ENCODE results near the gene ACAA1.
"Not testable (repeated sequence)": the region's sequence is repeated elsewhere in the genome, so short reads cannot be mapped to it uniquely, and the experiment has no call there.

The ACAA1 gene

GRCh38 chr3:38136393-38136776 lies 542 bp downstream of the ACAA1 start:
- Mint-ChIP-seq H3K27ac (peak overlapping the region; percentile 98), H3K4me1 (ENCODE audit: low read depth) (peaks cover 82% of the 10 kb centered on the region), H3K9me3 (no peaks in the 10 kb centered on the region), H3K4me3 (peak overlapping the region; percentile 96), H3K27me3 (no peaks in the 10 kb centered on the region), H3K36me3 (ENCODE audit: low read depth) (peaks cover 76% of the 10 kb centered on the region)
- intact Hi-C loops (cut with micrococcal nuclease) = loop anchor here (5.0 kb wide), 2 partner anchors 211 to 1246 kb away; partner anchors contain the start of genes SLC25A38 and XYLB

- H3K36me3 Mint-ChIP-seq (ENCODE audit: low read depth) = peaks cover 76% of the 10 kb centered on the region
- H3K27me3 Mint-ChIP-seq = not testable (repeated sequence)
These were observed 1.2 kb downstream of the ACAA1 start for GRCh38 chr3:38135621-38136277.

GRCh38 chr3:38134517-38135143 lies 2.3 kb downstream of the ACAA1 start:
- H3K27me3 Mint-ChIP-seq, H3K27ac Mint-ChIP-seq, H3K9me3 Mint-ChIP-seq, H3K4me3 Mint-ChIP-seq: not testable (repeated sequence)
- intact Hi-C loops (cut with micrococcal nuclease) = loop anchor here (5.0 kb wide), 3 partner anchors 98 to 1248 kb away; partner anchors contain the start of genes SLC25A38 and XYLB
- Mint-ChIP-seq H3K4me1 (ENCODE audit: low read depth) (peaks cover 78% of the 10 kb centered on the region), H3K36me3 (ENCODE audit: low read depth) (peaks cover 81% of the 10 kb centered on the region)

More at GRCh38 chr3:38135621-38136277, 1.2 kb downstream of the ACAA1 start:
- peak overlapping the region; percentile 98 for H3K27ac Mint-ChIP-seq
- H3K4me3 Mint-ChIP-seq = peak overlapping the region; percentile 96
- peaks cover 82% of the 10 kb centered on the region for H3K4me1 Mint-ChIP-seq (ENCODE audit: low read depth)
- not testable (repeated sequence) for H3K9me3 Mint-ChIP-seq
- intact Hi-C loops (cut with micrococcal nuclease) = loop anchor here (5.0 kb wide), 2 partner anchors 212 to 1247 kb away; partner anchors contain the start of genes SLC25A38 and XYLB

DNA sequence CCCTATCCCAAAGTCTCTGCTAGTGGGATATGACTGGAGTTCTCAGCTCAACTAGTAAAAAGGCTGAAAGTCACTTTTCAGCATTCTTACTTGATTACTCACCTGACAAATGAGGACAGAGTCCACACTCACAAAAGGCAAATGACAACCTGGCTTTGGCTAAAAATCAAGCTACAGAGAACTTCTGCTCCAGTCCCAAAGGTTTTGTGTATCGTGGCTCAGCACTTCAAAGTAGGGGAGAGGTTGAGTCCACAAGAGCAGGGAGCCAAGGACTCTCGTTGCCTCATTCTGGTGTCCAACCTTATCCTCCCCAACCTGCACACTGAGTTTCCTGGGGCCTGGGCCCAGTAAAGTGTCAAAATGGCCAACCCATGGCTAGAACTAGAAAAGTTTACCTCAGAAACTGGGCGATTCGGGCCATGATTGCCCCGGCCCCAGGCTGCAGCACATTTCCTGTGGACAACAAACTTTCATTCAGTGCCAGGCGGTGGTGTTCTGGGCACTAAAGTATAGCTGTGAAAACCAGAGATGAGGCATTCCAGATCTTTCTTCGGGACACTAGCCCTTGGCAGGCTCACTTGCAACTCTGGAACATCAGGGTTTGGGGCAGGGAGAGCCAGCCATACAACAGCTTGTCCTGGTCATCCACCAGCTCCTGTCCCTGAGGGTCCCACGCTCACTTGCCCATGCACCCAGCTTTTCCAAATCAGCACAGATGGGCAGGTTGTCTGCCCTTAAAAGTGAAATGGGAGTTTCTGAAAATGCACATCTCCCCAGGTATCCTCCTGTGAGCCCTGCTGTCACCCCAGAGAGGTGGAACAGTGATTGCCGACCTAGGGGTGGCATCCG lies 3.1 kb downstream of the ACAA1 start:
- intact Hi-C loops (cut with micrococcal nuclease) = loop anchor here (5.0 kb wide), 1 partner anchor 99 kb away; no protein-coding TSS in a partner anchor
- H3K4me3 Mint-ChIP-seq = no peak overlapping the region

GRCh38 chr3:38133209-38133556 lies 3.7 kb downstream of the ACAA1 start:
- Mint-ChIP-seq H3K27me3 (no peaks in the 10 kb centered on the region), H3K9me3 (no peaks in the 10 kb centered on the region), H3K36me3 (ENCODE audit: low read depth) (peaks cover 88% of the 10 kb centered on the region), H3K4me1 (ENCODE audit: low read depth) (peaks cover 83% of the 10 kb centered on the region), H3K4me3 (no peak overlapping the region), H3K27ac (no peak overlapping the region)
- intact Hi-C loops (cut with micrococcal nuclease) = loop anchor here (5.0 kb wide), 1 partner anchor 99 kb away; no protein-coding TSS in a partner anchor

More for the DNA sequence above, 3.1 kb downstream of the ACAA1 start:
- Mint-ChIP-seq H3K27ac (no peak overlapping the region), H3K9me3 (no peaks in the 10 kb centered on the region), H3K27me3 (no peaks in the 10 kb centered on the region), H3K4me1 (ENCODE audit: low read depth) (peaks cover 83% of the 10 kb centered on the region), H3K36me3 (ENCODE audit: low read depth) (peaks cover 88% of the 10 kb centered on the region)

DNA sequence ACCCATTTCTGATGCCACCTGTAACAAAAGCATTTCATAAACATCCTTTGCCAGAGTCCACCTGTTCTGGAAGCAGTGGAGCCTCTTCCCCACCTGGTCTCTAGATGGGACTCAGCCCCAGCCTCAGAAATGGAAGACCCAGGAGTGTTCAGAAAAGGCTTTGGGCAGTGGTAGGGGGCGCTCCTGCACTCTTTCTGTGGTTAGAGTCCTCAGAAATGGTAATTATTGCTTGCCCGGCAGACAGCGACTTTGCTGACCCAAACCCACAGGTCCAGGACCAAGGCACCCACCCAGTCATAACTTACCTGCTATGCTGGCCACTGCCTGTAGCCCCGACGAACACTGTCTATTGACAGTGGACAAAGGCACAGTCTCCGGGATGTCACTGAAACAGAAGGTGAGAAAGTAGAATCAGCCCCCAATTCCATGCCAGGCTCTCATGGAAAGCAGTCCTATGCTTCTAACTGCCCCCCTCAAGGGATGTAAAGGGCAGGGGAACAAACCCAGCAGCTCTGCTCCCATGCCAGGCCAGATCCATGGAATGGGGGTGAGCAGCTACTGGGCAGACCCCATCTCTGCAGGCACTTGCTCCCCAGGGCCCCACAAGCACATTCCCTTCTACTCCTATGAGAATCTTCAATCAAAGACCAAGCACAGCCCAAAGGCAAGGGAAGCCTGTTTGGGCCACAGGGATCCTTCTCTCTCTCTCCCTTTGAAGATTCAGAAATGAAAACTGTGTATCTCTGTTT lies 5.1 kb downstream of the ACAA1 start:
- Mint-ChIP-seq H3K4me1 (ENCODE audit: low read depth) (peaks cover 80% of the 10 kb centered on the region), H3K27ac (no peak overlapping the region), H3K9me3 (no peaks in the 10 kb centered on the region), H3K36me3 (ENCODE audit: low read depth) (peaks cover 95% of the 10 kb centered on the region), H3K4me3 (no peak overlapping the region), H3K27me3 (no peaks in the 10 kb centered on the region)
- intact Hi-C loops (cut with micrococcal nuclease) = loop anchor here (5.0 kb wide), 1 partner anchor 101 kb away; no protein-coding TSS in a partner anchor

DNA sequence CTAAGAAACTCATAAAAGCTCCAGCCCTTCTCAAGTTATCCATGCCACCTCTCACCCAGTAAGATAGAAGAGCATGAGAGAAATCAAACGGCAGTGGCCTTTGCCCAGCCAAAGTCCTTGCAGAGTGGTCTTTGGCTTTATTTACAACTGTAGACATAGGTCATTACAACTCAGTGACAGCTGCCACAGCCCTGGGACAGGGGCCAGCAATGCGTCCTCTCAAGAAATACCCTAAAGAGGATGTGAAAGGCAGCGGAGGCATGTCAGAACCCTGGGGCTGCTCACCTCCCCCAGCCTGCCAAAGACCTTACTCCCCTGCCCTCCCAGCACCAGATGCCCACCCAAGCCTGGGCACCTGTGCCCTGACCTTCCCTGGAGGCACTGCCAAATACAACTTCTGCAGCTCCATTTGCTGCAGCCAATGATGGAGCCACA lies 6.3 kb downstream of the ACAA1 start:
- H3K27ac Mint-ChIP-seq = no peak overlapping the region

DNA sequence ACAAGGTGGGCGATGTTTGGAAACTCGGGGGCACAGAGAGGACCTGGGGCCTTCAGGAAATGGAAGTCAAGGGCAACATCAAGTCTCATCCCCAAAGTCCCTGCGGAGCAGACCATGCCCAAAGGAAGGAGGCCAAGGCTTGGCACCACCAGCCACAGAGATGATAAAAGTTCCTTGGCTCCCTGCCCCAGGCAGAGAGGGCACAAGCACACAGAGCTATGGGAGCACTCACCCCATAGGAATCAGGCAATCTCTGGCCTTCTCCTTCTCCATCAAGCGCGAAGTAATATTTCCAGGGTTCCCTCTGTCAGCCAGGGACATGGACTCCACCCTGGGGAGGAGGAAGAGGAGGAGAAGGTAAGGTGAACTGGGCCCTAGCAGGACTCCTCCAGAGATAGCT lies 7.9 kb downstream of the ACAA1 start:
- Mint-ChIP-seq H3K4me3 (no peak overlapping the region), H3K36me3 (ENCODE audit: low read depth) (peaks cover 100% of the 10 kb centered on the region), H3K4me1 (ENCODE audit: low read depth) (peaks cover 57% of the 10 kb centered on the region), H3K9me3 (no peaks in the 10 kb centered on the region), H3K27ac (no peak overlapping the region), H3K27me3 (no peaks in the 10 kb centered on the region)
- intact Hi-C loops (cut with micrococcal nuclease) = no loop called here

More for the DNA sequence above, 6.3 kb downstream of the ACAA1 start:
- H3K4me1 Mint-ChIP-seq (ENCODE audit: low read depth) = peaks cover 71% of the 10 kb centered on the region
- H3K9me3 Mint-ChIP-seq = no peaks in the 10 kb centered on the region
- intact Hi-C loops (cut with micrococcal nuclease) = loop anchor here (5.0 kb wide), 1 partner anchor 102 kb away; no protein-coding TSS in a partner anchor
- no peaks in the 10 kb centered on the region for H3K27me3 Mint-ChIP-seq
- no peak overlapping the region for H3K4me3 Mint-ChIP-seq
- H3K36me3 Mint-ChIP-seq (ENCODE audit: low read depth) = peaks cover 98% of the 10 kb centered on the region

GRCh38 chr3:38128303-38128655 lies 8.6 kb downstream of the ACAA1 start:
- Mint-ChIP-seq H3K4me1 (ENCODE audit: low read depth) (peaks cover 49% of the 10 kb centered on the region), H3K27me3 (no peaks in the 10 kb centered on the region), H3K4me3 (no peak overlapping the region), H3K36me3 (ENCODE audit: low read depth) (peaks cover 100% of the 10 kb centered on the region), H3K27ac (no peak overlapping the region), H3K9me3 (no peaks in the 10 kb centered on the region)
- intact Hi-C loops (cut with micrococcal nuclease) = no loop called here

- Mint-ChIP-seq H3K36me3 (ENCODE audit: low read depth) (peaks cover 100% of the 10 kb centered on the region), H3K4me1 (ENCODE audit: low read depth) (peaks cover 44% of the 10 kb centered on the region), H3K9me3 (no peaks in the 10 kb centered on the region), H3K27ac (peak overlapping the region; percentile 20), H3K4me3 (no peak overlapping the region), H3K27me3 (no peaks in the 10 kb centered on the region)
- intact Hi-C loops (cut with micrococcal nuclease) = no loop called here
These were observed 9.2 kb downstream of the ACAA1 start for GRCh38 chr3:38127611-38128302.

DNA sequence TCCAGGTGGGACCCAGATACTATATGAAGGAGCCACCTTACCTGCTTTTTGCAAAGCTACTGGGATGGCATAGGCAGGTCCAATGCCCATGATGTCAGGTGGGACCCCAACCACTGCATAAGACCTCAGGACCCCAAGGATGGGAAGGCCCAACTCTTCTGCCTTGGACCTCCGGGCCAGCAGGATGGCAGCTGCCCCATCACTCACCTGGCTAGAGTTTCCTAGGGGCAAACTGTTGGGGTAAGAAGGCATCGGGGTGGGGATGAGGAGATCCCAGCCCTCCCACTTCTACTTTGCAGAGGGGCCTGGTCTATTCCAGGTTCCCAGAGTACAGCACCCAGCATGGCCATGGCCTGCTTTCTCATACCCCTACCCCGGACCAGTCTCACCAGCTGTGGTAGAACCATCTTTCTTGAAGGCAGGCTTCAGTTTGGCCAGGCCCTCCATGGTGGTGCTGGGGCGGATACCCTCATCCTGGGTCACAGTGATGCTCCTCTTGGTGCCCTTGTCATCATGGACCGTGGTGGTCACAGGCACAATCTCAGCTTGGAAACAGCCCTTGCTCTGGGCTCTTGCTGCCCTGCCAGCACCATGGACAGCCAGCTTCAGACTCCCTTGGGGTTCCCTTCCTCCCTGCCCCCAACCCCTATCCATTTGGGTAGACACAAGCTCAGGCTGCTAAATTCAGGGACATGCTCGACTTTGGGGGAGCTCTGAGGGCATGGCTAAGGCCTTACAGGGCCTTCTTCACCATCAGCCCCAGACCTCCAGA lies 10.6 kb downstream of the ACAA1 start:
- Mint-ChIP-seq H3K27ac (no peak overlapping the region), H3K27me3 (no peaks in the 10 kb centered on the region), H3K9me3 (no peaks in the 10 kb centered on the region), H3K4me3 (no peak overlapping the region), H3K4me1 (ENCODE audit: low read depth) (peaks cover 31% of the 10 kb centered on the region), H3K36me3 (ENCODE audit: low read depth) (peaks cover 100% of the 10 kb centered on the region)
- intact Hi-C loops (cut with micrococcal nuclease) = no loop called here

- Mint-ChIP-seq H3K4me1 (ENCODE audit: low read depth) (peaks cover 28% of the 10 kb centered on the region), H3K36me3 (ENCODE audit: low read depth) (peaks cover 100% of the 10 kb centered on the region)
These were observed 11.4 kb downstream of the ACAA1 start for GRCh38 chr3:38125305-38126120.

More at GRCh38 chr3:38125305-38126120, 11.4 kb downstream of the ACAA1 start:
- Mint-ChIP-seq H3K4me3 (no peak overlapping the region), H3K27ac (no peak overlapping the region), H3K9me3 (no peaks in the 10 kb centered on the region), H3K27me3 (no peaks in the 10 kb centered on the region)
- intact Hi-C loops (cut with micrococcal nuclease) = no loop called here

All from dendritic cell treated with granulocyte-macrophage colony-stimulating factor and Interleukin-4, amounts not matched to agents 40 ng/mL and 50 ng/mL, for 4 days (primary cell).